C4-2B (cell line): ENCODE results near the gene SETBP1.

ENCODE experiments used
- H3K27ac ChIP-seq: fragments of 450-650 bp; 2 replicates; pipeline ENCODE4 v1.5.1; 2017
- CTCF ChIP-seq: fragments of 450-650 bp; conservative IDR thresholded peaks from 2 replicates; pipeline ENCODE4 v1.5.1; 2017; ENCODE audit warnings: mild to moderate bottlenecking
- ZFX ChIP-seq: fragments of 450-650 bp; IDR thresholded peaks from 2 replicates; pipeline ENCODE4 v1.6.1; 2017

SETBP1 gene

DNA sequence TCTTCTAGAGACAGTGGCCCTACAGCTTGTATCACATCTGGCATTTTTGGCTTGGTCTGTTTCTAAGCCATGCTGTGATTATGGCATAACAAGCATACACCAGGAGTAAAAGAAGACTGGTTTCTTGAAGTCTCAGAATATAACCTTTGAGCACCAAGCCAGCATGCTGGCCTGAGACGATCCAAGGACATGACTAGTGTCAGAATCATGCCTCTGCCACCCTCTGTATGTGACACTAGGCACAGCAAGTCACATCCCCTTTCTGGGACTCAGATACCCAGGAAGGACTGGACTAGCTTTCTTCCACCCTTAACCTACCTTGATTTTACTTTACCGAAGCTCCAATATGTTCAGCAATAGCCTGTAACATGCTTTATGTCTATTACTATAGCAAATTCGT, 345.5 kb downstream of the SETBP1 start:
- H3K27ac ChIP-seq, result no peak overlapping the region
- TF ChIP-seq ZFX (no peak), CTCF (no peak)

- TF ChIP-seq ZFX (no peak), CTCF (no peak)
- H3K27ac ChIP-seq, result no peak overlapping the region
Observed at GRCh38 chr18:45034179-45034578, 353.5 kb downstream of the SETBP1 start.

GRCh38 chr18:45037618-45038017, 356.9 kb downstream of the SETBP1 start:
- TF ChIP-seq ZFX (no peak), CTCF (no peak)
- no peak overlapping the region for H3K27ac ChIP-seq

- H3K27ac ChIP-seq, result no peak overlapping the region
- TF ChIP-seq CTCF, result no peak
- no peak for TF ChIP-seq ZFX
Observed at GRCh38 chr18:45039376-45039775, 358.7 kb downstream of the SETBP1 start.

DNA sequence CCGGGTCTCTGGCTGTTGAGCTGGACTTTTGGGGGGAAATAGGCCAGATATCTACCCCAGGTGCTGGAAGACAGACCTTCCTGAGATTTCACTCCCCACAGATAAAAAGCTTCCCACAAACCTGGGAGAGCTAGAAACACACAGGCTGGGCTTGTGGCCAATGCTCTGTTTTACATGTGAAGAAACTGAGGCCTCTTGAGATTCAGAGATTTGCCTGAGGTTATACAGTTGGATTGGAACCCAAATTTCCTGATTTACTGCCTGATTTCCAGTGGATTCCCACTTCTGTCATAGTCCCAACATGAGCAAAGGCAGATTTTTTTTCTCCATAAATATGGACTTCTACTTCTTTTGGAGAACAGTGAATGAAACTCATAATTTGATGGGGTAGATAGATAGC, 360.2 kb downstream of the SETBP1 start:
- H3K27ac ChIP-seq, result no peak overlapping the region
- no peak for TF ChIP-seq CTCF
- TF ChIP-seq ZFX, result no peak

- no peak for TF ChIP-seq CTCF
- TF ChIP-seq ZFX, result no peak
- no peak overlapping the region for H3K27ac ChIP-seq
Observed at GRCh38 chr18:45044787-45045186, 364.1 kb downstream of the SETBP1 start.

DNA sequence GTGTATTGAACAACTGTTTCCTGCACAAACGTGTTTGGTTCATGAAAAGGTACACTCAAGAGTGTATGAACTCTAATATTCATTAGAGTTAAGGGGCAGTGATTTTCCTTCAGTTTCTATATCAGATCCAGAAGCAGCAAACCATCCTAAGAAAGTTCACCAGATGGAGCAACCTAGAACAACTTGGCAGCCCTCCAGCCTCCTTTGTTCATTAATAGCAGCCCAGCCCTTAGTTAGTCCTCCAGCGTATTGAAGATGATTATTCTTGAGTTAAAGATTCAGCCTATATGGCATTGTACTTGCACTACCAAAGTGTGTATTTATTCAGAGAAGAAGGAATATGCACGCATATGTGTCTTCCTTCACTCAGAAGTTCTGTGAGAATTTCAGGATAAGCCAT, 365.5 kb downstream of the SETBP1 start:
- H3K27ac ChIP-seq, result no peak overlapping the region
- no peak for TF ChIP-seq ZFX
- no peak for TF ChIP-seq CTCF

- no peak for TF ChIP-seq CTCF
- no peak for TF ChIP-seq ZFX
- no peak overlapping the region for H3K27ac ChIP-seq
Observed at GRCh38 chr18:45046961-45047360, 366.3 kb downstream of the SETBP1 start.
